ENCODE measurements around the gene HPS4. TPM values are rescaled to one million over a fixed set of nuclear protein-coding genes. Genes with fewer than 3 reads are reported as not detected.

Gene HPS4
- total RNA-seq, 1 experiment from 2014 or later, result 48.1 TPM

DNA sequence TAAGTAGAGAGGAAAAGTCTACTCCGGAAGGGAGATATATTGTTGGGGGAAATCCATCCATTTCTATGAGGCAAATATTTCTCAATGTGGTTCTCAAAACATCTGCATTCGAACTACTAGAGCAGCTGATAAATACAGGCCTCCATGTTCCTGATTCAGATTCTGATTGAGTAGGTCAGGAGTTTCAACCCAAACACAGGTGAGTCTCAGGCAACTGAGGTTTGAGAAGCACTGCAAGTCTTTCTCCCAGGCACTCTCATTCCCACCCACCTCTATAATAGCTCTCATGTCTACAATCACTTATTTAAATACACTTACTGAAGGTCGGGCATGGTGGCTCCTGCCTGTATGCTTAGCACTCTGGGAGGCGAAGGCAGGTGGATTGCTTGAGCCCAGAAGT, 69.2 kb downstream of the HPS4 start:
- CTCF ChIA-PET, result interaction anchor here (1.0 kb wide), 1 partner anchor 47 kb away, joined by 3 read pairs; no protein-coding TSS in a partner anchor
- ATAC-seq, result no peak
- Mint-ChIP-seq H3K4me3 (no peak overlapping the region), H3K9me3 (no peaks in the 10 kb centered on the region), H3K4me1 (peaks cover 14% of the 10 kb centered on the region), H3K27ac (no peak overlapping the region), H3K36me3 (no peaks in the 10 kb centered on the region), H3K27me3 (ENCODE audit: low read depth) (peaks cover 7% of the 10 kb centered on the region; the same call in 1 of the 2 replicates)
- DNase-seq (ENCODE audit: low spot score), result no peak
- POLR2A ChIA-PET, result no interaction called here
- TF ChIP-seq CREB1 (CRISPR knock-in tag; IDR thresholded peaks at IDR 0.05) (no peak), NR3C1 (CRISPR knock-in tag; conservative IDR thresholded peaks at IDR 0.05; ENCODE audit: low read depth) (no peak), MXD4 (CRISPR knock-in tag; IDR thresholded peaks at IDR 0.05; ENCODE audit: borderline replicate concordance) (no peak)
- TF ChIP-seq, protein P1, sequence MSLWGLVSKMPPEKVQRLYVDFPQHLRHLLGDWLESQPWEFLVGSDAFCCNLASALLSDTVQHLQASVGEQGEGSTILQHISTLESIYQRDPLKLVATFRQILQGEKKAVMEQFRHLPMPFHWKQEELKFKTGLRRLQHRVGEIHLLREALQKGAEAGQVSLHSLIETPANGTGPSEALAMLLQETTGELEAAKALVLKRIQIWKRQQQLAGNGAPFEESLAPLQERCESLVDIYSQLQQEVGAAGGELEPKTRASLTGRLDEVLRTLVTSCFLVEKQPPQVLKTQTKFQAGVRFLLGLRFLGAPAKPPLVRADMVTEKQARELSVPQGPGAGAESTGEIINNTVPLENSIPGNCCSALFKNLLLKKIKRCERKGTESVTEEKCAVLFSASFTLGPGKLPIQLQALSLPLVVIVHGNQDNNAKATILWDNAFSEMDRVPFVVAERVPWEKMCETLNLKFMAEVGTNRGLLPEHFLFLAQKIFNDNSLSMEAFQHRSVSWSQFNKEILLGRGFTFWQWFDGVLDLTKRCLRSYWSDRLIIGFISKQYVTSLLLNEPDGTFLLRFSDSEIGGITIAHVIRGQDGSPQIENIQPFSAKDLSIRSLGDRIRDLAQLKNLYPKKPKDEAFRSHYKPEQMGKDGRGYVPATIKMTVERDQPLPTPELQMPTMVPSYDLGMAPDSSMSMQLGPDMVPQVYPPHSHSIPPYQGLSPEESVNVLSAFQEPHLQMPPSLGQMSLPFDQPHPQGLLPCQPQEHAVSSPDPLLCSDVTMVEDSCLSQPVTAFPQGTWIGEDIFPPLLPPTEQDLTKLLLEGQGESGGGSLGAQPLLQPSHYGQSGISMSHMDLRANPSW (CRISPR knock-in tag; conservative IDR thresholded peaks at IDR 0.05; ENCODE audit: low read depth), result no peak

DNA sequence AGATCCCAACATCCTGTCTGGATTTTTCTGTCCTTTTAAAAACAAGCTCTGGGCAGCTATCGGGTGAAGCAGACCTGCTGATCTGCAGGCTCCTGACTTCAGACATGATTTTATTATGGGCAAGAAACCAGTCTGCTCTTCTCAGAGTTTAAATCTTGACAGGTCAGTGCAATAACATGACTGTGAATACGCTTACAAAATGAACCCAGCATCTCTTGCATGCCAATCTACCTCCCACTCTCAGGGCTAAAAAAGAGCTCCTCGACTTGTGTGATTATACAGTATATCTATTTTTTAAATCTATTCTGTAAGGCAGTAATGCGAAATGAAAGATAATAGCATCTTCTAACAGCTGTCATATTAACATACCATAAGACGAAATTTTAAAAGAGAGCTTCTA, 73.2 kb downstream of the HPS4 start:
- Mint-ChIP-seq H3K4me3 (no peak overlapping the region), H3K27ac (no peak overlapping the region), H3K36me3 (no peaks in the 10 kb centered on the region), H3K27me3 (ENCODE audit: low read depth) (peaks cover 8% of the 10 kb centered on the region; the same call in 1 of the 2 replicates), H3K9me3 (peaks cover 4% of the 10 kb centered on the region; the same call in 1 of the 2 replicates), H3K4me1 (peaks cover under 1% of the 10 kb centered on the region; the same call in 1 of the 2 replicates)
- ATAC-seq (no peak), DNase-seq (ENCODE audit: low spot score) (no peak)
- ChIA-PET POLR2A (no interaction called here), CTCF (interaction anchor here (1.5 kb wide), 1 partner anchor 46 kb away, joined by 8 read pairs; no protein-coding TSS in a partner anchor)
- TF ChIP-seq, protein P2, sequence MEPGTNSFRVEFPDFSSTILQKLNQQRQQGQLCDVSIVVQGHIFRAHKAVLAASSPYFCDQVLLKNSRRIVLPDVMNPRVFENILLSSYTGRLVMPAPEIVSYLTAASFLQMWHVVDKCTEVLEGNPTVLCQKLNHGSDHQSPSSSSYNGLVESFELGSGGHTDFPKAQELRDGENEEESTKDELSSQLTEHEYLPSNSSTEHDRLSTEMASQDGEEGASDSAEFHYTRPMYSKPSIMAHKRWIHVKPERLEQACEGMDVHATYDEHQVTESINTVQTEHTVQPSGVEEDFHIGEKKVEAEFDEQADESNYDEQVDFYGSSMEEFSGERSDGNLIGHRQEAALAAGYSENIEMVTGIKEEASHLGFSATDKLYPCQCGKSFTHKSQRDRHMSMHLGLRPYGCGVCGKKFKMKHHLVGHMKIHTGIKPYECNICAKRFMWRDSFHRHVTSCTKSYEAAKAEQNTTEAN (CRISPR knock-in tag; IDR thresholded peaks at IDR 0.05), result no peak
- TF ChIP-seq ZNF219 (CRISPR knock-in tag; IDR thresholded peaks at IDR 0.05; ENCODE audit: borderline replicate concordance) (no peak), ATF1 (CRISPR knock-in tag; IDR thresholded peaks at IDR 0.05) (no peak), NFATC4 (CRISPR knock-in tag; IDR thresholded peaks at IDR 0.05) (no peak), TEAD4 (CRISPR knock-in tag; IDR thresholded peaks at IDR 0.05) (no peak), MYBL2 (CRISPR knock-in tag; IDR thresholded peaks at IDR 0.05) (no peak), NR1H2 (CRISPR knock-in tag; IDR thresholded peaks at IDR 0.05) (no peak), OVOL2 (CRISPR knock-in tag; IDR thresholded peaks at IDR 0.05; ENCODE audit: borderline replicate concordance) (no peak)
- TF ChIP-seq, protein P3, sequence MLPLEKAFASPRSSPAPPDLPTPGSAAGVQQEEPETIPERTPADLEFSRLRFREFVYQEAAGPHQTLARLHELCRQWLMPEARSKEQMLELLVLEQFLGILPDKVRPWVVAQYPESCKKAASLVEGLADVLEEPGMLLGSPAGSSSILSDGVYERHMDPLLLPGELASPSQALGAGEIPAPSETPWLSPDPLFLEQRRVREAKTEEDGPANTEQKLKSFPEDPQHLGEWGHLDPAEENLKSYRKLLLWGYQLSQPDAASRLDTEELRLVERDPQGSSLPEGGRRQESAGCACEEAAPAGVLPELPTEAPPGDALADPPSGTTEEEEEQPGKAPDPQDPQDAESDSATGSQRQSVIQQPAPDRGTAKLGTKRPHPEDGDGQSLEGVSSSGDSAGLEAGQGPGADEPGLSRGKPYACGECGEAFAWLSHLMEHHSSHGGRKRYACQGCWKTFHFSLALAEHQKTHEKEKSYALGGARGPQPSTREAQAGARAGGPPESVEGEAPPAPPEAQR (CRISPR knock-in tag; IDR thresholded peaks at IDR 0.05), result no peak
- TF ChIP-seq, protein P4, sequence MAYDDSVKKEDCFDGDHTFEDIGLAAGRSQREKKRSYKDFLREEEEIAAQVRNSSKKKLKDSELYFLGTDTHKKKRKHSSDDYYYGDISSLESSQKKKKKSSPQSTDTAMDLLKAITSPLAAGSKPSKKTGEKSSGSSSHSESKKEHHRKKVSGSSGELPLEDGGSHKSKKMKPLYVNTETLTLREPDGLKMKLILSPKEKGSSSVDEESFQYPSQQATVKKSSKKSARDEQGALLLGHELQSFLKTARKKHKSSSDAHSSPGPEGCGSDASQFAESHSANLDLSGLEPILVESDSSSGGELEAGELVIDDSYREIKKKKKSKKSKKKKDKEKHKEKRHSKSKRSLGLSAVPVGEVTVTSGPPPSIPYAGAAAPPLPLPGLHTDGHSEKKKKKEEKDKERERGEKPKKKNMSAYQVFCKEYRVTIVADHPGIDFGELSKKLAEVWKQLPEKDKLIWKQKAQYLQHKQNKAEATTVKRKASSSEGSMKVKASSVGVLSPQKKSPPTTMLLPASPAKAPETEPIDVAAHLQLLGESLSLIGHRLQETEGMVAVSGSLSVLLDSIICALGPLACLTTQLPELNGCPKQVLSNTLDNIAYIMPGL (CRISPR knock-in tag; IDR thresholded peaks at IDR 0.05), result no peak

DNA sequence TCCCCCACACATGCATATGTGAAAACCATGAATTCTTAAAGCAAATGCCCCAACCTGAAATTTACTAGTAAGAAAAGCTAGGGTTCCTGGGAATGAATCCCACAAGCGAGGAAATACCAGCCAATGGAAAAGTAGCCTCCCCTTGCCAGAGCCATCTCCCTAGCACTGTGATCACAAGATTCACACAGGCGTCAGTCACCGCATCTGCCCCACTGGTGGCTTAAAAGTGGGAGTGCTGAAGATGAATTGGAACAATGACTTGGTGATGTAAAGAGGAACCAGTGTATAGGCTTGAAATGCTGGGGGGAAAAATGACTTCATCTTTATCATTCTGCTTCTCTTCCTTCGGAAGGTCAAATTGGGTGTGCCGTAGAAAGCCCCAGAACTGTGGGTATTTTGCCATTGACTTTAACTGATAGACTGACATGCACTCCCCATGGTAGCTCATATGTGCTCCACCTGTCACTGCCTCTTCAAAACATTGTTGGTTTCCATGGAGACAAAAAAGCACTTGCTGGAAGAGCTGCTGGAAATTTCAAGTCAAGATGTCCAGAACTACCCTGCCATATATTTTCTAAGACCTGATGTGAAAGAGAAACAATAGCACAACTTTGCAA, 73.8 kb downstream of the HPS4 start:
- Mint-ChIP-seq H3K4me3 (no peak overlapping the region), H3K27me3 (ENCODE audit: low read depth) (peaks cover 8% of the 10 kb centered on the region; the same call in 1 of the 2 replicates), H3K9me3 (peaks cover 4% of the 10 kb centered on the region; the same call in 1 of the 2 replicates), H3K27ac (no peak overlapping the region), H3K4me1 (peaks cover 6% of the 10 kb centered on the region), H3K36me3 (no peaks in the 10 kb centered on the region)
- ChIA-PET CTCF (interaction anchor here (1.5 kb wide), 1 partner anchor 45 kb away, joined by 8 read pairs; no protein-coding TSS in a partner anchor), POLR2A (interaction anchor here (0.8 kb wide), 1 partner anchor 27 kb away, joined by 5 read pairs; no protein-coding TSS in a partner anchor)
- DNase-seq (ENCODE audit: low spot score) (no peak), ATAC-seq (no peak)
- TF ChIP-seq, protein P5, sequence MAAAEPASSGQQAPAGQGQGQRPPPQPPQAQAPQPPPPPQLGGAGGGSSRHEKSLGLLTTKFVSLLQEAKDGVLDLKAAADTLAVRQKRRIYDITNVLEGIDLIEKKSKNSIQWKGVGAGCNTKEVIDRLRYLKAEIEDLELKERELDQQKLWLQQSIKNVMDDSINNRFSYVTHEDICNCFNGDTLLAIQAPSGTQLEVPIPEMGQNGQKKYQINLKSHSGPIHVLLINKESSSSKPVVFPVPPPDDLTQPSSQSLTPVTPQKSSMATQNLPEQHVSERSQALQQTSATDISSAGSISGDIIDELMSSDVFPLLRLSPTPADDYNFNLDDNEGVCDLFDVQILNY (CRISPR knock-in tag; IDR thresholded peaks at IDR 0.05), result no peak
- TF ChIP-seq, protein P6, sequence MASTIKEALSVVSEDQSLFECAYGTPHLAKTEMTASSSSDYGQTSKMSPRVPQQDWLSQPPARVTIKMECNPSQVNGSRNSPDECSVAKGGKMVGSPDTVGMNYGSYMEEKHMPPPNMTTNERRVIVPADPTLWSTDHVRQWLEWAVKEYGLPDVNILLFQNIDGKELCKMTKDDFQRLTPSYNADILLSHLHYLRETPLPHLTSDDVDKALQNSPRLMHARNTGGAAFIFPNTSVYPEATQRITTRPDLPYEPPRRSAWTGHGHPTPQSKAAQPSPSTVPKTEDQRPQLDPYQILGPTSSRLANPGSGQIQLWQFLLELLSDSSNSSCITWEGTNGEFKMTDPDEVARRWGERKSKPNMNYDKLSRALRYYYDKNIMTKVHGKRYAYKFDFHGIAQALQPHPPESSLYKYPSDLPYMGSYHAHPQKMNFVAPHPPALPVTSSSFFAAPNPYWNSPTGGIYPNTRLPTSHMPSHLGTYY (CRISPR knock-in tag; IDR thresholded peaks at IDR 0.05), result no peak
- no peak for TF ChIP-seq SP1 (CRISPR knock-in tag; conservative IDR thresholded peaks at IDR 0.05)
- TF ChIP-seq ZBTB21 (CRISPR knock-in tag; IDR thresholded peaks at IDR 0.05; ENCODE audit: borderline replicate concordance), result no peak
- no peak for TF ChIP-seq NFATC4 (CRISPR knock-in tag; IDR thresholded peaks at IDR 0.05)
- TF ChIP-seq FOXJ3 (CRISPR knock-in tag; IDR thresholded peaks at IDR 0.05; ENCODE audit: borderline replicate concordance), result no peak
- TF ChIP-seq, protein P7, sequence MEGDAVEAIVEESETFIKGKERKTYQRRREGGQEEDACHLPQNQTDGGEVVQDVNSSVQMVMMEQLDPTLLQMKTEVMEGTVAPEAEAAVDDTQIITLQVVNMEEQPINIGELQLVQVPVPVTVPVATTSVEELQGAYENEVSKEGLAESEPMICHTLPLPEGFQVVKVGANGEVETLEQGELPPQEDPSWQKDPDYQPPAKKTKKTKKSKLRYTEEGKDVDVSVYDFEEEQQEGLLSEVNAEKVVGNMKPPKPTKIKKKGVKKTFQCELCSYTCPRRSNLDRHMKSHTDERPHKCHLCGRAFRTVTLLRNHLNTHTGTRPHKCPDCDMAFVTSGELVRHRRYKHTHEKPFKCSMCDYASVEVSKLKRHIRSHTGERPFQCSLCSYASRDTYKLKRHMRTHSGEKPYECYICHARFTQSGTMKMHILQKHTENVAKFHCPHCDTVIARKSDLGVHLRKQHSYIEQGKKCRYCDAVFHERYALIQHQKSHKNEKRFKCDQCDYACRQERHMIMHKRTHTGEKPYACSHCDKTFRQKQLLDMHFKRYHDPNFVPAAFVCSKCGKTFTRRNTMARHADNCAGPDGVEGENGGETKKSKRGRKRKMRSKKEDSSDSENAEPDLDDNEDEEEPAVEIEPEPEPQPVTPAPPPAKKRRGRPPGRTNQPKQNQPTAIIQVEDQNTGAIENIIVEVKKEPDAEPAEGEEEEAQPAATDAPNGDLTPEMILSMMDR (IDR thresholded peaks at IDR 0.05), result no peak

All from WTC11 (cell line).